SK-N-SH treated with all-trans-retinoic acid at 6 μM for 48 hours (cell line): ENCODE data around the gene ITK.

ENCODE experiments used
- ARNTL ChIP-seq: fragments of 450-650 bp; formaldehyde crosslinking; IDR thresholded peaks from 2 replicates; pipeline ENCODE4 v1.5.0; 2020; ENCODE audit warnings: low read depth, mild to moderate bottlenecking, moderate library complexity, borderline replicate concordance
- CSDC2 ChIP-seq: fragments of 250-450 bp; sonication (Bioruptor Pico); IDR thresholded peaks from 2 replicates; pipeline ENCODE4 v1.5.0; 2020; ENCODE audit warnings: mild to moderate bottlenecking, moderate library complexity
- RARB ChIP-seq: fragments of 250-450 bp; sonication (Bioruptor Pico); IDR thresholded peaks from 2 replicates; pipeline ENCODE4 v1.8.0; 2021; ENCODE audit warnings: mild to moderate bottlenecking, moderate library complexity
- SNAI2 ChIP-seq: fragments of 250-450 bp; sonication (Bioruptor Pico); IDR thresholded peaks from 2 replicates; pipeline ENCODE4 v1.5.0; 2020; ENCODE audit warnings: mild to moderate bottlenecking, moderate library complexity
- ZC3H10 ChIP-seq: fragments of 250-450 bp; sonication (Bioruptor Pico); IDR thresholded peaks from 2 replicates; pipeline ENCODE4 v1.5.1; 2021; ENCODE audit warnings: mild to moderate bottlenecking, moderate library complexity
- ZFP3 ChIP-seq: fragments of 250-450 bp; sonication (Bioruptor Pico); IDR thresholded peaks from 2 replicates; pipeline ENCODE4 v1.5.0; 2020; ENCODE audit warnings: mild to moderate bottlenecking, moderate library complexity
- ZFP30 ChIP-seq: fragments of 450-650 bp; formaldehyde crosslinking; IDR thresholded peaks from 2 replicates; pipeline ENCODE4 v1.5.0; 2022; ENCODE audit warnings: mild to moderate bottlenecking, moderate library complexity
- TF ChIP-seq, protein P1 (sequence below): fragments of 250-450 bp; sonication (Bioruptor Pico); IDR thresholded peaks from 2 replicates; pipeline ENCODE4 v1.5.1; 2020; ENCODE audit warnings: low read depth, mild to moderate bottlenecking, moderate library complexity

DNA sequence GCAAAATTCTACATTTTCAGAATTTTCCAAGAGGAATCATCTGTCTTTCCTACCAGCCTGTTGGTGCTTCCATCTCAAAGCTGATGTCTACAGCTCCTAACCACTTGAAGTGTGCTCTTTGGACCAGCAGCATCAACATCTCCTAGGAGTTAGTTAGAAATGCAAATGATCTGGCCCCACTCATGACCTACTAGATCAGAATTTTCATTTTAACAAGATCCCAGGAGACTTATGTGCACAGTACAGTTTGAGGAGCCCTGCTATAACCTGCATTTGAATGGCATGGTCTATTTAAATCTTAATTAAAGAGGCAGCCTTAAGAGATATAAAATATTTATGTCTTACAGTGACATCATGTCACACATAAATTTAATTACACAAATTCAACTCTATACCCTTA, 33.8 kb downstream of the ITK start:
- TF ChIP-seq RARB (CRISPR knock-in tag) = no peak
- TF ChIP-seq, protein P1, sequence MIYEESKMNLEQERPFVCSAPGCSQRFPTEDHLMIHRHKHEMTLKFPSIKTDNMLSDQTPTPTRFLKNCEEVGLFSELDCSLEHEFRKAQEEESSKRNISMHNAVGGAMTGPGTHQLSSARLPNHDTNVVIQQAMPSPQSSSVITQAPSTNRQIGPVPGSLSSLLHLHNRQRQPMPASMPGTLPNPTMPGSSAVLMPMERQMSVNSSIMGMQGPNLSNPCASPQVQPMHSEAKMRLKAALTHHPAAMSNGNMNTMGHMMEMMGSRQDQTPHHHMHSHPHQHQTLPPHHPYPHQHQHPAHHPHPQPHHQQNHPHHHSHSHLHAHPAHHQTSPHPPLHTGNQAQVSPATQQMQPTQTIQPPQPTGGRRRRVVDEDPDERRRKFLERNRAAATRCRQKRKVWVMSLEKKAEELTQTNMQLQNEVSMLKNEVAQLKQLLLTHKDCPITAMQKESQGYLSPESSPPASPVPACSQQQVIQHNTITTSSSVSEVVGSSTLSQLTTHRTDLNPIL (CRISPR knock-in tag) = no peak
- TF ChIP-seq ZFP30 (CRISPR knock-in tag) = no peak
- no peak for TF ChIP-seq CSDC2
- TF ChIP-seq ZFP3 = no peak
- TF ChIP-seq ARNTL (CRISPR knock-in tag) = no peak
- TF ChIP-seq SNAI2 = no peak
- TF ChIP-seq ZC3H10 (CRISPR knock-in tag) = no peak
